GF-D8 (cell line): ENCODE results near the gene HMCN1.

Source experiments
- DNase-seq: peaks from one replicate; lab custom pipeline; 2025; lab: John Stamatoyannopoulos, UW

Gene HMCN1

GRCh38 chr1:185804608-185805007 lies 70.4 kb downstream of the HMCN1 start:
- no peak for DNase-seq

DNA sequence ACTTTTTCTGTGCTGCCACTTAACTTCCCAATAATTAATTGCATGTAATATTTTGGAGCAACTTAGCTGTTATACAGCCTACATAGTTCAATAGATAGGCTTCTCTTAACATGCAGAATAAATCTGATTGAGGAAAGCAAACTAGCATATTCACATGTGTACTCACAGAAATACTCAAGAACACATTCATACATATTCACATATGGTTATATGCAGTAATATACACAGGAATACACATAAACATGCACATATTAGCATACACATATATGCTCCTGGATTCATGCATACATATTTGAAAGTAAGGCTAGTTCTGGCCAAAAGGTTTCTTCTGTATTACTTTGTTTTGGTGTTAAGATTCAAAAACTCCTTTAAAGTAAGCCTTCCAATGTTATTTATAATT lies 73.1 kb downstream of the HMCN1 start:
- DNase-seq = no peak

DNA sequence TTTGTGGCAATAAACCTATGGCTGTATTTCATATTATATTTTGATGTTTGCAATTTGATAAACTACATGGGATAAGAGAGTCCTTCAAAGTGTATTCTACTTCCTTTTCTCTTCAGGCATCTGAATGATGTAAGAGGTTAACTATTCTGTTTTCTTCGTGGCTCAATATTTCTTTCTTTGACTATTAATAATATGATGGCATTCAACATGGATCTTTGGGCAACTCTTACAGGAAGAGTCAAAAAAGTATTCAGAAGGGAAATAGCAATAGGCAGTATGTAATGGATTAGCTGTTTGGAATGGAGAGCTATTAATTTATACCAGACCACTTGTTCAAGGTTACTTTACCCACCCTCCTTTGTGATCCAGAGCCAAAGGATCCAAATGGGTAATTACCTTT lies 74.4 kb downstream of the HMCN1 start:
- DNase-seq = no peak

GRCh38 chr1:185811073-185811709 lies 77.0 kb downstream of the HMCN1 start:
- no peak for DNase-seq

DNA sequence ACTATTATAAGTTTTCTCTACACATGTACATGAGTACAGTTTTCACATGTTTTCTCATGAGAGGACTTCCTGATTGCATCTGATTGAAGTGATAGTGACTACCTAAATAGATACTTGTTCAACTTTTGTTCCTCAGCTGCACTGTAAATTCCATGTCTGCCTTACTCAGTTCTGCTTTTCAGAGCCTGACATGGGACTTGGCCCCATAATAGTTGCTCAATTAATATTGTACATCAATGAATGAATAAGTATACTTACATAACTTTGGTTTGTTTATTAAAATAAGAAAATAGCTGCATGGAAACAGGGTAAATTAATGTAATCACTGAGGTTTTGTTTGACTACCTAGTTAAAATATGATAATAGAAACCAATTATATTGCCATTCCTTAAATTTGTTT lies 78.7 kb downstream of the HMCN1 start:
- DNase-seq = no peak

DNA sequence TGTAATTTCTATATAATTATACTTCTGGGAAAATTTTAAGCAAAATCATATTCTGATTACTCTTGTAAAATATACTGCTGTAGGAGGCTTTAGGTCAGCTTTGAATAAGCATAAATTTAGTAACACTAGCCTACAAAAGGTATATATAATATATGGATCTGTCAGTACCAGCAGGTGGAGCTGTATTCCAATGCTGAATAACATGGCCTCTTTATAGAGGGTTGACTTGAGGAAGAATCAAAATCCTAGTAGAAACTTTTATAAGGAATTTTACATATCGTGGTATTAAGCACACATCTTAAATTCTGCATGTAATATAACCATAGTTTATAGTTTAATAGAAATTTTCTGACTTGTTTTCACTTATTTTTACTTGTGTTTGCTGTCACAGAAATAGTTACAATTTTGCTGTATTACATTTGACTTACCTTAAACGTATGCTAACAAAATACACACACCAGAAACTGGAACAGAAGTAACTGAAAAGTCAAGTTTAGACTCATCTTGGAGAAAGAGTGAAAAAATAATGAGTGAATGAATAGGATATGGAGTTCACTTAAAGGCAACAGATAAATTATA lies 79.3 kb downstream of the HMCN1 start:
- DNase-seq = no peak

DNA sequence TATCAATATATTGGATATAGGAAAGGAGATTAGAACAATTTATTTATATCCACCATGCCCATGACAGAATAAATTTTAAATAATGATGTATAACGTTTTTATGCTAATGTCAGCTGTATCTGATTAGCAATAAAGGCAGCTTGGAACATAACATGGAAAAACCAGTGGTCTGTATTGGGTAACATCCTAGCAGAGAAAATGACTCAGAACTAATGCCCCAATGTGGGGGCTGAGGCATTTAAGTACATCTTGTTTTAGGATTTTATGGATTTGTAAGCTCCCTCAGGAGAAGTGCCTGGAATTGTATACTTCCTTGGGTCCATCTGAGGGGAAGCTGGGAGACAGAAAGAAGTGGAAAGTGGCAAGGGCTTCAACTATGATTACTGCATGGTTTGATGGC lies 82.3 kb downstream of the HMCN1 start:
- no peak for DNase-seq

DNA sequence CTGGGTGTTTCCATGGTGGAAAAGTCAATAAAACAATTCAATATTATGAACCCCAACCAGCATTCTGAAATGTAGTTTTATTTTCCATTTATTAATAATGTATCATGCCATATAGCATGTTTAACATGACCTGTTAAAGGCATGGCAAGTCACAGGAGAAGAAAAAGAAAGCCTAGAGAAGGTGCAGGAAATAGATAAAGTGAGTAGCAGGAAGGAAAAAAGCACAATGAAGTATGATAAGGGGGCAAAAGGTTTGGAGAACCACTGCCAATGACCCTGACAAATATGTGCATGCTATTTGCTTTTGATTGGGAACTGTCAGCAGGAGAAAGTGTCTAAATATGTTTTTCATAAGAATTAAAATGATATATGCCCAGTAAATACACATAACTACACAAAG lies 85.6 kb downstream of the HMCN1 start:
- no peak for DNase-seq

GRCh38 chr1:185821612-185822385 lies 87.6 kb downstream of the HMCN1 start:
- DNase-seq = no peak

- no peak for DNase-seq
Observed at GRCh38 chr1:185823467-185823866, 89.3 kb downstream of the HMCN1 start.

GRCh38 chr1:185824106-185824505 lies 89.9 kb downstream of the HMCN1 start:
- DNase-seq = no peak

DNA sequence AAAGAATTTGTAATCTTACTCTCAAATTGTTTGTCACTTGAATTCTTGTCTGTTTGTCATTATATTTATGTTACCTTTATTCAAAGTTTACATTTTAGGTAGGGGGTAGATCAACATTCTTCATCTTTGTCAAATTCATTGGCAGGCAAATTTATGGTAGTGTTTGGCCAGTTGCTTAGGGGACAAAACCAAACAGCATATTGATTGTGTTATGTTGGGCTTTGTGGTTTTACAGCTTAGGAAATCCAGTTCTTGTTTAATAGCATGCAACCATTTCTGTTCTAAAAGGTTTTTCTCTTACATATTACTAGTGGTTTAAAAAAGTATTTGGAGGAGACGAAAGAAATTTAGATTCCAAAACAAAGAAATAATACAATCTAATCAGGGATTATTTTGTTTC lies 91.4 kb downstream of the HMCN1 start:
- no peak for DNase-seq

GRCh38 chr1:185834371-185834905 lies 100.2 kb downstream of the HMCN1 start:
- no peak for DNase-seq

- no peak for DNase-seq
Observed at GRCh38 chr1:185835191-185835590, 101.0 kb downstream of the HMCN1 start.

- DNase-seq = no peak
Observed at GRCh38 chr1:185837711-185838110, 103.5 kb downstream of the HMCN1 start.

DNA sequence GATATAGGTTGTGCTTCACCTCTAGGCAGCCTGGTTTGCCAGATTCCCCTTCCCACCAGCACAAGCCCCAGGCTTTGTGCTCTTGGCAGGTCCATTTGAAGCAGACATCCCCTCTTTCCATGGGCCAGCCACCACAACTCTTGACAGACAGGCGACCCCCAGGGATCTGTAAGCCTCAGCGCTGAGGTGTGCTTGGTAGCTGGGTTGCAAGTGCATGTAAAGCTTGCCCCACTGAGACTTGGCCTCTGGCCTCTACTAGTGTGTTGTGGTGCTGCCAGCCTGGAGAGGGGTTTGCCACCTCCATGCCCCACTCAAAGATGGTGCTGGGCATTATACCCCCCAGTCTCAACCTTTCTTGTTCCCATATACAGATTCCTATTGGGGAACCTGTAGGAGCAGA lies 103.9 kb downstream of the HMCN1 start:
- no peak for DNase-seq

DNA sequence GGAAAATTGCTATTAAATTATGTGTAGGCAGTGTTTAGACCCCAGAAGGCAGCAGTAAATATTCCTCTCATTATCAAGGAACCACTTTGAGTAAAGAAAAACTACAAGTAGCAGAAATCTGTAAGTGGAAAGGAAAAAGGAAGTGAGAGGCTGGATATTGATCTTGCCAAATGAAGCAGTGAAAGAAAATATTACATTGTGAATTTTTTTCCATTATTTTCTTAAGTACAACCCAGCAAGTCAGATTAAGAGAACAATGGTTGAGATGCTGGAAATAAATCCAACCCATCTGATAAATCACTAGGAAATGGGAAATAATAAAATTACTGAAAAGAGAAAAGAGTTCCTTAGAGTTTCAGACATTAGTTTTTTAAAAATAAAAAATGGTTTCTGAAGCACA lies 106.7 kb downstream of the HMCN1 start:
- no peak for DNase-seq

- no peak for DNase-seq
Observed at GRCh38 chr1:185843297-185843869, 109.2 kb downstream of the HMCN1 start.

DNA sequence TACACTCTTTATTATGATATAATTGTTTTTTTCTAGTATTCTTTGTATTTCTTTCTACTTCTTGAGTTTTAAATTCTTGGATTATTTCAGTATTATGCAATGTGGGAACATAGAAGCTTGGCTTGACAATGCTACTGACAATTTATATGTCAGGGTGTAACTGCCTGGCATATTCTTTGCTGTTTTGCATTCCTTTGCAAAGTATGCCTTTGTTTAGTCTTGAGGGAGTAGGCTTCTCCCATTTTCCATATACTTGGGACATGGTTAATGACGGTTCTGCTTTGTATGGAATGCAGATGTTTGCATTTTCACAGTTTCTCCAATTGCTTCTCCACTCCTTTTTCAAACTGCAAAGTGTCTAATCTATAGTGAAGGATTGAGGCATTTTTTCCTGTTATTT lies 109.8 kb downstream of the HMCN1 start:
- no peak for DNase-seq

GRCh38 chr1:185846672-185847444 lies 112.7 kb downstream of the HMCN1 start:
- no peak for DNase-seq

DNA sequence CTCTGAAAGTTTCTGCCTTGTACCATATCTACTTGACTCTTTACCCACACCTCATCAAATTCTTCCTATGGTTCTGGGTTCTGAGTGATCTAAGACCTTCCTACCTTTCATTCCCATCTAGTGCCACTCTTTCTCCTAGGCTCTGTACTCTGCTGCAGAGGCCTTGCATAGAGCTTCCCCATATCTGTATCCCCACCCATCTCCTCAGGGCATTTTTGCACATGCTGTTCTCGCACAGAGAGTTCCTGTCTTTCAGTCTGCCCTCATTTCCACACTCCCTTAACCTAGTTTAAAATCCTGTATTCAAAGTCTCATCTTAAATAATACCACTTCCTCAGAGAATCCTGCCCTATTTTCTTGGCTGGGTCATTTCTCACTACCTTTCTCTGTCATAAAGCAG lies 114.8 kb downstream of the HMCN1 start:
- DNase-seq = no peak

DNA sequence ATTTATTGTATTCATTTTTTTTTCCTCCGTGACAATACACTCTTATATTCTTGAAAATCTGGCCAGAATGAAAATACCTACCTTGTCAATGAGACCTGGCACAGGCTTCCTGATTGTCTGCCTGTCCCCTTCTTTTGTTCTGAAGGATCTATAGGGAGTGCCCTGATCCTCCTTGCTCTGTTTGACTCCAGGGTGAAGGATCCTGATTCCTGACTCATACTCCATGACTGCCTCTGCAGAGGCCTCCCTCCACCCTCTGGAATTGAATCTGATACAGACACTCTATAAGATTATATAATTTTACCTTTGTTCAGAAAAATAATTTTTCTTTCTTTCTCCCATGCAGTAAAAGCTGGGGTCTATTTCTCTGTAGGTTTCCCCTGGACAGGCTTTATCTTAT lies 116.2 kb downstream of the HMCN1 start:
- no peak for DNase-seq
